ENCODE results near the gene SCAMP5.

The SCAMP5 gene

GRCh38 chr15:74976159-74976558 is 19.2 kb upstream of the SCAMP5 start:
- no peak for DNase-seq (ENCODE audit: low read depth, low spot score)

DNA sequence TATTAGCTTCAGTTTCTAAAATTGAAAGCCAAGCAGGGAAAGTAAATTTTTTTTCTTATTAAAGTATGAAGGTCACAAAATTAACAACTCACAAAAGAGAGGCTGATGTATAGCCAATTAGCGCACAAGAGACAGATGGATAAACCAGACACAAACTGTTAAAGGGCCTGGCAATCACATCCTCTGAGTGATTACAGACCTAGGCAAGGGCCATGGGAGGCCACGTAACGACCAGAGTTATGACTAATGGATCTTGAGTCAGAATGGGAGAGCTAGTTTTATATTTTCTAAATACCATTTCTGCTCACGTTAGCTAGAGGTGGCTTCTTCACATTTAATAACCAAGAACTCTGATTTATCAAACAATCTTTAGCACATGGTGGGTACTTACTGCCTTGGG is 17.8 kb upstream of the SCAMP5 start:
- DNase-seq (ENCODE audit: low read depth, low spot score), result no peak

GRCh38 chr15:74978077-74978476 is 17.3 kb upstream of the SCAMP5 start:
- DNase-seq (ENCODE audit: low read depth, low spot score), result no peak

- no peak for DNase-seq (ENCODE audit: low read depth, low spot score)
Observed at GRCh38 chr15:74978503-74978902, 16.9 kb upstream of the SCAMP5 start.

GRCh38 chr15:74982183-74982582 is 13.2 kb upstream of the SCAMP5 start:
- no peak for DNase-seq (ENCODE audit: low read depth, low spot score)

DNA sequence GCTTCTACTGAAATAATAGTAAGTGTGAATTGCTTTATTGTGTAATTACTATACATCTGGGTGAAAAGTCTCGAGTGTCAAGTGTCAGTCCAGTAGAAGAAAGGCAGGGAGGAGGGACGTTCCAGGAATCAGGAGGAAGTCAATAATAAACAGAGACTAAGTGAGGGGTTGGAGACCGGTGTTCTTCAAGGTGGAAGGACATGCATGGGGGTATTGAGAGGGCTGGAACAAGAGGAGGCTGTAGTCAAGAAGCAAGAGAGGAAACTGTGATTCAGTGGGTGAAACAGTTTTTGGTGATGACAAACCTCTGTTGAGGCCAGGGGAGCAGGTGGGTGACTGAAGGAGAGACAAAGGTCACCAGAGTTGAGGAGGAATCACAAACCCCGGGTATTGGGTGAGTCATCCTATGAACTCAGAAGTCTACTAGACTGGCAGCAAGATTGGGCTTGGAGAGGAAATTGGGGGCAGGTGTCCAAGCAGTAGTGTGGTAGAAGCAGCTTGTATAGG is 11.6 kb upstream of the SCAMP5 start:
- DNase-seq (ENCODE audit: low read depth, low spot score), result no peak

DNA sequence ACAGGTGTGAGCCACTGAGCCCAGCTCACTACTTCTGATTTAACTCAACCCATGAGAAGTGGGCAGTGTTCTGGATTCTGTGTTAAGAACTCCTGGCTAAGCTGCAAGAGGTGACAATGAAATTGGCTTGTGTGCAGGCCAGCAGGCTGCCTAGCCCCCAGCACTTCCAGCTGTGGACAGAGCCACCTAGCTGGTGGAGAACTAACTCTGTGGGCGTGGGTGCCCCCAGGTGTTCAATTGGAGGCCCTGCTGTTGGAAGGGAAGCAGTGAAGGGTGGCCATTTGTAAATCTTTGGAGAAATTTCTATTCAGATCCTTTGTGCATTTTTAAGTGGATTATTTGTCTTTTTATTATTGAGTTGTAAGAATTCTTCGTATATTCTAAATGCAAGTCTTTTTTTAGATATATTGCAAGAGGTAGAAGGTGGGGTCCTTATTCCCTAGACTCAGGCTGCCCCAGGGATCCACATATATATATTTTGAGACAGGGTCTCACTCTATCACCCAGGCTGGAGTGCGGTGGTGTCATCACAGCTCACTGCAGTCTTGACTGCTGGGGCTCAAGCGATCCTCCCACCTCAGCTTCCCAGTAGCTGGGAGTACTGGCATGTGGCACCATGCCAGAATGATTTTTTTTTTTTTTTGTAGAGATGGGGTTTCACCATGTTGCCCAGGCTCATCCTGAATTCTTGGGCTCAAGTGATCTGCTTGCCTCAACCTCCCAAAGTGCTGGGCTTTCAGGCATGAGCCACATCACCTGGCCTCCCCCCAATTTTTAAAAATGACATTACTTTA is 7.2 kb upstream of the SCAMP5 start:
- DNase-seq (ENCODE audit: low read depth, low spot score), result no peak

GRCh38 chr15:74989527-74989926 is 5.8 kb upstream of the SCAMP5 start:
- DNase-seq (ENCODE audit: low read depth, low spot score), result no peak

DNA sequence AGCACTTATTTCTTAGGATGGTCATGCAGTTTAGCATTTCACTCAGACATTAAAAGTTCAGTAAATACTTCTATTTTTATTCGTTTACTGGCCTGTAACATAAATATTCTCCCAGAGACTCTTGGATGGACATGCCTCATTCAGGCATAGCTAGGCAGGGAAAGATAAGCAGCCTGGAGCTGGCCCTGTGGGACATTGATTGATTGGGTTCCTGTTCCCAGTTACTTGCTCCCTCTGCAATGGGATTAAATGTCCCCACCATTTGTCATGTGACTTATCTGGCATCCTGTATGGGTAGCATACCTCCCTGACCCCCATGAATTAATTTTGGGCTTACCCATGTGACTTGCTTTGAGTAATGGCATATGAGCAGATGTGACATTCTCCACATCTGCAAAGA is 2.7 kb upstream of the SCAMP5 start:
- no peak for DNase-seq (ENCODE audit: low read depth, low spot score)

- no peak for DNase-seq (ENCODE audit: low read depth, low spot score)
Observed at GRCh38 chr15:74994236-74994635, 1.1 kb upstream of the SCAMP5 start.

DNA sequence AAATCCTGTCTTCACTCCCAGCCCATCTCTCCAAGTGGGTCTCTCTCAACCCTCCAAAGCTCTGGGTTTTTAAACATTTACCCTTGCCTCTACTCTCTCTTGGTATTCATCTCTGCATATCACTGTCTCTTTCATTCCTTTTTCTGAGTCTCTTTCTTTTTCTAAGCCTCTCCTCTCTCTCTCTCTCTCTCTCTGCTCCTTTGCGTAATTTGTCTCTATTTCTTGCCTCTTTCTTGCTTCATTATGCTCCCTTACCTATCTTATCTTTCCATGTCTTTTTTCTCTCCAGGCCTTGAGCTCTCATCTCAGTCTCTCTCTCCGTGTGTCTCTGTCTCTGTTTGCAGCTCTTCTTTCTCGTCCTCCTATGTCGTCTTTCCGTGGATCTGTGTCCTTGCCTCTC is 678 bp upstream of the SCAMP5 start:
- no peak for DNase-seq (ENCODE audit: low read depth, low spot score)

DNA sequence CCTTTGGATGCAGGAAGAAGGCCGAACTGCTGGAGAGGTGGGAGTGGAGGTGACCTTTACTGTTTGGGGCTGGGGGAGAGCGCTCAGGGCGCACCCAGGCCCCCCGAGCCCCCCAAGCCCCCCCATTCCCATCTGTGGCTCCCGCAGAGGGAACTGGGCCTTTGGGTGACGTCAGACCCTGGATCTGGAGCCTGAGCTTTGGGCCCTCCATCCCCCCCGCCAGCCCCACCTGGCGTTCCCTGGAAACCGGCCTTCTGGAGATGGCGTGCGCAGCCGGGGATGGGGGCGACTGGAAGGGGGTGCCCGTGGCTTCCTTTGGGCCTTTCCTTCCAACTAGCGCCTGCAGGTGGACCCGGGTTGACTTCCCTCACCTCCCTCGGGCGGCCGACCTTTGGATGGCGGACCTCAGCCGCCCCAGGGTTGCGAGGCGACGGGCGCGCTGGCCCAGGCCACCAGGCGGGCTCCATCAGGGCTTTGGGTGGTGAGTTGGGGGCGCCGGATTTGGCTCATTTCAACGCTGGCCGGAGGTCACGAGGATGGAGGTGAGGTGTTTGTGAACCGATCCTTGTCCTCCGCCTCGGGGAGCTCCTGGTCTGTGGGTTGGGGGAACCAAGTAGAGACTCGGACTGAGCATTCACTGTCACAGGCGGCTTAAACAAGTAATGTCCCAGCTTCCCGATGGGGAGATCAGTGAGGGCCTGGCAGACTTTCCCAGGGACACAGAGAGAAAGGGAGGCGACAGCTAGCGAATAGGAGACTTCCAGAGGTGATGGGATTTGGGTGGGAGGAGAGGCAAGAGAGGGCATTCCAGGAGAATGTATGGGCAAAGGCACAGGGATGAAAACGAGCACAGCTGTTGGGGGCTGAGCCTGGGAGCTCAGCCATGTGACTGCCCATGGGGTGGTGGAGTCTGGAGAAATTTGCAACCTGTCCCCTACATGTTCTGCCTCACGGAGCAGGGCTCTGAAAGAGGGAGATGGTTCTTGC is 709 bp downstream of the SCAMP5 start:
- no peak for DNase-seq (ENCODE audit: low read depth, low spot score)

DNA sequence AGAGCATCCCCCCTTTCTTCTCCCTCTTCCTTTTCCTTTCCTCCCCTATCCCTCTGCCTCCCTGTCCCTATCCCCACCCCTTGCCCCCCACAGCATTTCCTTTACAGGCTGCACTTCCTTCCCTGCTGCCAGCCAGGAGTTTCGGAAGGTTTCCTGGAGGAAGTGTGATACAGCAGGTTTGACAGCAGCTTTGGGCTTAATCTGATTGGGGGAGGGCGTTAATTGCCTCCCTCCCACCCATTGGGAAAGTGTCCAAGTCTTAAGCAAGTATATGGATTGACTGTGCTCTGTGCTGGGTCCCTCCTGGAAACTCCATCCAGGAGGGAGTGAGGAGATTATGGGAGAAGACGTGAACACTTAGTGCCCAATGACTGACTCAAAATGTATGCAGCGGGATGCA is 1.8 kb downstream of the SCAMP5 start:
- DNase-seq (ENCODE audit: low read depth, low spot score), result no peak

GRCh38 chr15:74997543-74997942 is 2.2 kb downstream of the SCAMP5 start:
- no peak for DNase-seq (ENCODE audit: low read depth, low spot score)

DNA sequence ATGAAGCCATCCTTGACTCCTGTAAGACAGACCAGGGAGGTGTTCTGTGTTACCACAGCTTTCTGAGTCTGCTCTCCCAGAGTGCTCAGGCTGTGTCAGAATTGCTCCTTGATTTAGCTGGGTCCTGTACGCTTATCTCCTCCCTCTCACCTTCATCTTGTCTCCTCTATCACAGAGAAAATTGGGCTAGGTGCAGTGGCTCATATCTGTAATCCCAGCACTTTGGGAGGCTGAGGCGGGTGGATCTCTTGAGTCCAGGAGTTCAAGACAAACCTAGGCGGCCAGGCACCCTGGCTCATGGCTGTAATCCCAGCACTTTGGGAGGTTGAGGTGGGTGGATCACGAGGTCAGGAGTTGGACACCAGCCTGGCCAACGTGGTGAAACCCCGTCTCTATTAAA is 5.9 kb downstream of the SCAMP5 start:
- DNase-seq (ENCODE audit: low read depth, low spot score), result no peak

GRCh38 chr15:75002398-75002797 is 7.0 kb downstream of the SCAMP5 start:
- DNase-seq (ENCODE audit: low read depth, low spot score), result no peak

DNA sequence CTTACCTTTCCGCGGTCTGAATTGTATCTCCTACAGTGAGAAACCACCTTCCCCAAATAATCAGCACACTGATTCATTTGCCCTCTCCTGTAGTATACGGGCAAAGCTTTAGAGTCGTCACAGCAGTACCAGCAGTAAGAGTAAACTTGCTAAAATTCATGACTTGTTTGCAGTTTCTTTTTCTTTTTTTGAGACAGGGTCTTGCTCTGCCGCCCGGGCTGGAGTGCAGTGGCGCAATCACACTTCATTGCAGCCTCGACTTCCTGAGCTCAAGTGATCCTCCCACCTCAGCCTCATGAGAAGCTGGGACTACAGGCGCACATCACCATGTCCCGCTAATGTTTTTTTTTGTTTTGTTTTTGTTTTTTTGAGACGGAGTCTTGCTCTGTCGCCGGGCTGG is 11.9 kb downstream of the SCAMP5 start:
- DNase-seq (ENCODE audit: low read depth, low spot score), result no peak

DNA sequence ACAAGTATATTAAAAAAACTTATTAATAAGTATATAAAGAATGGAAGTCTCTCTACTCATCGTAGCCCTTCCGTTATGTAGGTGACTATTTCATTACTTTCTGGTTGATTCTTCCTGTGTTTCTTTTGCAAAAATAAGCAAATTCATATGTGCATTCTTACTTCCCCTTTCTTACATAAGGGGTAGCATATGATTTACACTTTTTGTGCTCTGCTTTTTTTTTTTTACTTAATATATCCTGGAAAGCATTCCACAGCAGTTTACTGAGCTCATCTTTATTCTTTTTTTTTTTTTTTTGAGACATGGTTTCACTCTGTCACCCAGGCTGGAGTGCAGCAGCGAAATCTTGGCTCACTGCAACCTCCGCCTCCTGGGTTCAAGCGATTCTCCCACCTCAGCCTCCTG is 12.9 kb downstream of the SCAMP5 start:
- no peak for DNase-seq (ENCODE audit: low read depth, low spot score)

DNA sequence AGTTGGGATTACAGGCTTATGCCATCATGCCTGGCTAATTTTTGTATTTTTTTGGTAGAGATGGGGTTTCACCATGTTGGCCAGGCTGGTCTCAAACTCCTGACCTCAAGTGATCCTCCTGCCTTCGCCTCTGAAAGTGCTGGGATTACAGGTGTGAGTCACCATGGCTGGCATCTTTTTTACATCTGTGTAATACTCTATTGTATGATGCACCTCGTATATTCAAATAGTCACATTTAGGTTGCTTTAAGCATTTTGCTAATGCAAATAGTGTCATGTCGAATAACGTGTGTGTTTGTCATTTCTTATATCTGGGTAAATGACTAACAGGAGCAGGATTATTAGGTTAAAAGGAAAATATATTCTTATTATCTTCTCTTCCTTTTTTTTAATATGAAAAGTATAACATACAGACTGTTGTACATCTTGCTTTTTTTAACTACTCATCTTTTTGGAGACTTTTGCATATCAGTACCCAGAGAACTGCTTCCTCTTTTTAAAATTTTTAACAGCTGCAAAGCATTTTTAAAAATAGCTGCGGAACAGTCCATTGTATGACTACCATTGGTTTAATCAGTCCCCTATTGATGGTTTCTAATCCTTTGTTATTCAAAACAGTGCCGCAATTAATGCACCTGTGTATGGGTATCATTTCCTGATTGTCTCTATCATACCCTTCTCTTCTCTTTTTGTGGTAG is 13.4 kb downstream of the SCAMP5 start:
- no peak for DNase-seq (ENCODE audit: low read depth, low spot score)

- no peak for DNase-seq (ENCODE audit: low read depth, low spot score)
Observed at GRCh38 chr15:75016431-75016830, 21.1 kb downstream of the SCAMP5 start.

- no peak for DNase-seq (ENCODE audit: low read depth, low spot score)
Observed at GRCh38 chr15:75019916-75020315, 24.6 kb downstream of the SCAMP5 start.

- no peak for DNase-seq (ENCODE audit: low read depth, low spot score)
Observed at GRCh38 chr15:75021341-75021740, 26.0 kb downstream of the SCAMP5 start.

All from activated CD4-positive, CD25-positive, alpha-beta regulatory T cell treated with anti-CD3 and anti-CD28 coated beads, Interleukin-2, amount 50 U/mL, for 16 hours (primary cell).